CD4-positive, alpha-beta T cell (primary cell): Measurements from ENCODE around the gene LRIT3. TPM values are rescaled to one million over a fixed set of nuclear protein-coding genes. Genes with fewer than 3 reads are reported as not detected.

Source experiments
- ATAC-seq: fragments of 200-7000 bp; cut with Tn5 transposase; one replicate; pipeline ENCODE4 v1.10.0; 2022; ENCODE audit warnings: mild to moderate bottlenecking; ENCODE audit not compliant: poor library complexity
- CTCF ChIA-PET: fragments of 350-600 bp; sonication (Branson Sonifier 250); formaldehyde crosslinking; loops from one replicate; lab custom pipeline; 2021; ENCODE audit warnings: antibody characterized with exemption, inconsistent platforms; lab: Charles Lee
- POLR2A ChIA-PET: fragments of 350-600 bp; sonication (Branson Sonifier 250); formaldehyde crosslinking; loops from one replicate; lab custom pipeline; 2021; ENCODE audit warnings: antibody characterized with exemption, inconsistent platforms; lab: Charles Lee
- DNase-seq, 14 experiments: peaks; one replicate each; pipeline ENCODE4 v3.0.0-alpha.2; 2013 to 2020; ENCODE audit warnings: mixed read lengths in 2 of 14
- H3K27ac ChIP-seq, 2 donors: one replicate each; pipeline versions ENCODE4 v1.5.1 to v1.7.0; 2013; ENCODE audit warnings: low read length in 2 of 2, low read depth in 1 of 2, mild to moderate bottlenecking in 1 of 2
- H3K27me3 ChIP-seq, 2 experiments: 1 replicate in 1 of 2; 2 replicates in 1 of 2; pipeline versions ENCODE4 v1.6.1 to v1.7.0; 2013; ENCODE audit warnings: low read length in 2 of 2, control low read depth in 1 of 2, mild to moderate bottlenecking in 1 of 2, moderate library complexity in 1 of 2; ENCODE audit not compliant: insufficient read depth in 2 of 2, control insufficient read depth in 1 of 2
- H3K36me3 ChIP-seq: one replicate; pipeline ENCODE4 v1.6.1; 2013; ENCODE audit warnings: low read length, control low read depth; ENCODE audit not compliant: insufficient read depth
- H3K4me1 ChIP-seq: one replicate; pipeline ENCODE4 v1.6.1; 2013; ENCODE audit warnings: low read length, control low read depth; ENCODE audit not compliant: insufficient read depth
- H3K4me3 ChIP-seq: one replicate; pipeline ENCODE4 v1.5.1; 2013; ENCODE audit warnings: mild to moderate bottlenecking, low read length, moderate library complexity
- H3K9me3 ChIP-seq, 2 experiments: 1 replicate in 1 of 2; 2 replicates in 1 of 2; pipeline versions ENCODE4 v1.6.1 to v1.7.0; 2013; ENCODE audit warnings: low read length in 2 of 2, mild to moderate bottlenecking in 2 of 2, control low read depth in 1 of 2, moderate library complexity in 1 of 2; ENCODE audit not compliant: control insufficient read depth in 1 of 2, insufficient read depth in 1 of 2
- H3K27ac Mint-ChIP-seq: one replicate; pipeline ENCODE4 v1.8.0; 2020; ENCODE audit warnings: mixed read lengths
- H3K27me3 Mint-ChIP-seq: one replicate; pipeline ENCODE4 v1.8.0; 2021; ENCODE audit warnings: mixed read lengths
- H3K36me3 Mint-ChIP-seq: one replicate; pipeline ENCODE4 v1.8.0; 2021; ENCODE audit warnings: low read depth, mixed read lengths
- H3K4me1 Mint-ChIP-seq: one replicate; pipeline ENCODE4 v1.8.0; 2021; ENCODE audit warnings: low read depth, mixed read lengths
- H3K4me3 Mint-ChIP-seq: one replicate; pipeline ENCODE4 v1.8.0; 2020; ENCODE audit warnings: mild to moderate bottlenecking, mixed read lengths
- H3K9me3 Mint-ChIP-seq: one replicate; pipeline ENCODE4 v1.8.0; 2020; ENCODE audit warnings: mixed read lengths
- intact Hi-C, 2 experiments: fragments of 100-400 bp; cut with DNase I in 1 of 2; cut with micrococcal nuclease in 1 of 2; formaldehyde crosslinking; loops; one replicate each; pipeline versions ENCODE4 v1.15.1 to v1.9.0; 2023 to 2025; cut with DNase I, micrococcal nuclease
- total RNA-seq, 174 experiments: library from RNA in 2 of 174; stranded (reverse) in 2 of 174; gene quantifications; one replicate each; pipeline ENCODE4 v1.2.3 and lab custom pipeline; 2021 to 2026
- TF ChIP-seq, protein P1 (sequence below): fragments of 200-600 bp; IDR thresholded peaks from one replicate; pipeline ENCODE4 v1.8.0; 2022; ENCODE audit warnings: antibody characterized with exemption, mild to moderate bottlenecking

Gene LRIT3
- total RNA-seq, 2 experiments from 2014 or later: 0.14 TPM; not detected in 1

GRCh38 chr4:109886303-109886702 is 38.4 kb downstream of the LRIT3 start:
- Histone ChIP-seq H3K9me3 (no peaks in the 10 kb centered on the region), H3K4me1 (no peaks in the 10 kb centered on the region), H3K36me3 (no peaks in the 10 kb centered on the region), H3K27me3 (no peaks in the 10 kb centered on the region), H3K27ac (no peak overlapping the region), H3K4me3 (no peak overlapping the region)
- Mint-ChIP-seq H3K36me3 (no peaks in the 10 kb centered on the region), H3K27ac (no peak overlapping the region), H3K27me3 (no peaks in the 10 kb centered on the region), H3K4me1 (no peaks in the 10 kb centered on the region), H3K9me3 (no peaks in the 10 kb centered on the region), H3K4me3 (no peak overlapping the region)
- intact Hi-C loops: no loop called here
- ATAC-seq: no peak
- CTCF ChIA-PET: no interaction called here
- DNase-seq: no peak
- POLR2A ChIA-PET: no interaction called here
- TF ChIP-seq, protein P1, sequence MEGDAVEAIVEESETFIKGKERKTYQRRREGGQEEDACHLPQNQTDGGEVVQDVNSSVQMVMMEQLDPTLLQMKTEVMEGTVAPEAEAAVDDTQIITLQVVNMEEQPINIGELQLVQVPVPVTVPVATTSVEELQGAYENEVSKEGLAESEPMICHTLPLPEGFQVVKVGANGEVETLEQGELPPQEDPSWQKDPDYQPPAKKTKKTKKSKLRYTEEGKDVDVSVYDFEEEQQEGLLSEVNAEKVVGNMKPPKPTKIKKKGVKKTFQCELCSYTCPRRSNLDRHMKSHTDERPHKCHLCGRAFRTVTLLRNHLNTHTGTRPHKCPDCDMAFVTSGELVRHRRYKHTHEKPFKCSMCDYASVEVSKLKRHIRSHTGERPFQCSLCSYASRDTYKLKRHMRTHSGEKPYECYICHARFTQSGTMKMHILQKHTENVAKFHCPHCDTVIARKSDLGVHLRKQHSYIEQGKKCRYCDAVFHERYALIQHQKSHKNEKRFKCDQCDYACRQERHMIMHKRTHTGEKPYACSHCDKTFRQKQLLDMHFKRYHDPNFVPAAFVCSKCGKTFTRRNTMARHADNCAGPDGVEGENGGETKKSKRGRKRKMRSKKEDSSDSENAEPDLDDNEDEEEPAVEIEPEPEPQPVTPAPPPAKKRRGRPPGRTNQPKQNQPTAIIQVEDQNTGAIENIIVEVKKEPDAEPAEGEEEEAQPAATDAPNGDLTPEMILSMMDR: no peak

DNA sequence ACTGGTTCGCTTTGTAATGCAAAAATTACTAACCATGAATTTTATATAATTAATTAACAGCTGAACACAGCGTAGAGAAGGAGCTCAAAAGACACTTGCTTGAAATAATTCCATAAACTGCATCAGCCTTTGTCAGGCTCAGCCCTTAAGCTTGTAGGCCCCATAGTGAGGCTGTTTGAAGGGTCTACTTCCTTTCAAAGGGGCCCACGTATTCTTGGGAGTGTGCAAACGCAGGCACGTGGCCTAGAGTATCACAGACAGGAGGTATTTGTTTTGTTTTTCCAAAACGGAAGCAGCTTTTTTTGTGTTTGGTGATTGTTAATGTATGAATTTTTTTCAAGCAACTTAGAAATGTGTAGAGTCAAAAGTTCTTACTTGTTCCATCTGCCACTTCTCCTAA is 39.2 kb downstream of the LRIT3 start:
- Histone ChIP-seq H3K27ac (no peak overlapping the region), H3K27me3 (no peaks in the 10 kb centered on the region), H3K4me3 (no peak overlapping the region), H3K9me3 (no peaks in the 10 kb centered on the region), H3K4me1 (no peaks in the 10 kb centered on the region), H3K36me3 (no peaks in the 10 kb centered on the region)
- CTCF ChIA-PET: no interaction called here
- H3K36me3 Mint-ChIP-seq: no peaks in the 10 kb centered on the region
- POLR2A ChIA-PET: no interaction called here
- peaks cover 1% of the 10 kb centered on the region for H3K9me3 Mint-ChIP-seq
- no peak overlapping the region for H3K27ac Mint-ChIP-seq
- TF ChIP-seq, protein P1: no peak
- no peaks in the 10 kb centered on the region for H3K27me3 Mint-ChIP-seq
- intact Hi-C loops: no loop called here
- DNase-seq (no peak), ATAC-seq (no peak)
- H3K4me3 Mint-ChIP-seq: no peak overlapping the region
- no peaks in the 10 kb centered on the region for H3K4me1 Mint-ChIP-seq

DNA sequence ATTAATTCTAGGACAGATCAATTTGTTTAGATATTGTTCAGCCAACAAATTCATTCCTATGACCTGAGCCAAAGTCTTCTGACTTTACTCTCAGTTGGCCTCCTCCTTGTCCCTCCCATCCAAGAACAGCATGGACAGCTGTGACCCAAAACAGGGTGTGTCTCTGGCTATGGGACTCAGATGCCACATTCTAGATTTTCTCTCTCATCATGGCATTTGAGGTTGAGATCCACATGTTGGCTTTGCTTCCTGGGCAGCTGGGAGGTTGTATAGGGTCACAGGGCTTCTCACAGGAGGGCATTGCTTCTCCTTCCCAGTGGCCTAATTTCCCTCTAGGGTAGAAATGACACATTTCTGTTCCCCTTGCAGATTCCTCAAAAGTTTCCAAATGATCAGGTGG is 42.2 kb downstream of the LRIT3 start:
- intact Hi-C loops: no loop called here
- Histone ChIP-seq H3K27ac (no peak overlapping the region), H3K9me3 (no peaks in the 10 kb centered on the region), H3K4me1 (no peaks in the 10 kb centered on the region), H3K27me3 (no peaks in the 10 kb centered on the region), H3K4me3 (no peak overlapping the region), H3K36me3 (no peaks in the 10 kb centered on the region)
- TF ChIP-seq, protein P1: no peak
- no peaks in the 10 kb centered on the region for H3K27me3 Mint-ChIP-seq
- no peak overlapping the region for H3K4me3 Mint-ChIP-seq
- ATAC-seq: no peak
- ChIA-PET CTCF (no interaction called here), POLR2A (no interaction called here)
- H3K27ac Mint-ChIP-seq: no peak overlapping the region
- H3K9me3 Mint-ChIP-seq: peaks cover 3% of the 10 kb centered on the region
- H3K36me3 Mint-ChIP-seq: no peaks in the 10 kb centered on the region
- no peak for DNase-seq
- no peaks in the 10 kb centered on the region for H3K4me1 Mint-ChIP-seq
